Activated CD4-positive, alpha-beta memory T cell treated with anti-CD3 and anti-CD28 coated beads for 36 hours (primary cell): ENCODE data around the gene CORO2A. TPM values are rescaled to one million over a fixed set of nuclear protein-coding genes. Genes with fewer than 3 reads are reported as not detected.

ENCODE experiments used
- CTCF ChIA-PET: fragments of 350-600 bp; sonication (Branson Sonifier 250); formaldehyde crosslinking; loops from one replicate; lab custom pipeline; 2021; ENCODE audit warnings: antibody characterized with exemption, inconsistent platforms; lab: Charles Lee
- POLR2A ChIA-PET: fragments of 350-600 bp; sonication (Branson Sonifier 250); formaldehyde crosslinking; loops from one replicate; lab custom pipeline; 2021; ENCODE audit warnings: antibody characterized with exemption; lab: Charles Lee
- DNase-seq: peaks from one replicate; pipeline ENCODE4 v3.0.0-alpha.2; 2020
- H3K27ac Mint-ChIP-seq: one replicate; pipeline ENCODE4 v1.8.0; 2021; ENCODE audit warnings: mixed read lengths
- H3K27me3 Mint-ChIP-seq: one replicate; pipeline ENCODE4 v1.8.0; 2021; ENCODE audit warnings: mixed read lengths
- H3K36me3 Mint-ChIP-seq: one replicate; pipeline ENCODE4 v1.8.0; 2021; ENCODE audit warnings: mixed read lengths
- H3K4me1 Mint-ChIP-seq: one replicate; pipeline ENCODE4 v1.8.0; 2021; ENCODE audit warnings: low read depth, mixed read lengths
- H3K4me3 Mint-ChIP-seq: one replicate; pipeline ENCODE4 v1.8.0; 2021; ENCODE audit warnings: mild to moderate bottlenecking, mixed read lengths
- H3K9me3 Mint-ChIP-seq: one replicate; pipeline ENCODE4 v1.8.0; 2021; ENCODE audit warnings: mixed read lengths
- intact Hi-C: fragments of 100-400 bp; cut with micrococcal nuclease; formaldehyde crosslinking; loops from one replicate; pipeline ENCODE4 v1.15.1; 2023
- total RNA-seq, 2 experiments: library from RNA; stranded (reverse); gene quantifications; one replicate each; pipeline ENCODE4 v1.2.3, GENCODE V29; 2021

Gene CORO2A
- total RNA-seq, 2 experiments from 2014 or later: 9.8 to 9.9 TPM

DNA sequence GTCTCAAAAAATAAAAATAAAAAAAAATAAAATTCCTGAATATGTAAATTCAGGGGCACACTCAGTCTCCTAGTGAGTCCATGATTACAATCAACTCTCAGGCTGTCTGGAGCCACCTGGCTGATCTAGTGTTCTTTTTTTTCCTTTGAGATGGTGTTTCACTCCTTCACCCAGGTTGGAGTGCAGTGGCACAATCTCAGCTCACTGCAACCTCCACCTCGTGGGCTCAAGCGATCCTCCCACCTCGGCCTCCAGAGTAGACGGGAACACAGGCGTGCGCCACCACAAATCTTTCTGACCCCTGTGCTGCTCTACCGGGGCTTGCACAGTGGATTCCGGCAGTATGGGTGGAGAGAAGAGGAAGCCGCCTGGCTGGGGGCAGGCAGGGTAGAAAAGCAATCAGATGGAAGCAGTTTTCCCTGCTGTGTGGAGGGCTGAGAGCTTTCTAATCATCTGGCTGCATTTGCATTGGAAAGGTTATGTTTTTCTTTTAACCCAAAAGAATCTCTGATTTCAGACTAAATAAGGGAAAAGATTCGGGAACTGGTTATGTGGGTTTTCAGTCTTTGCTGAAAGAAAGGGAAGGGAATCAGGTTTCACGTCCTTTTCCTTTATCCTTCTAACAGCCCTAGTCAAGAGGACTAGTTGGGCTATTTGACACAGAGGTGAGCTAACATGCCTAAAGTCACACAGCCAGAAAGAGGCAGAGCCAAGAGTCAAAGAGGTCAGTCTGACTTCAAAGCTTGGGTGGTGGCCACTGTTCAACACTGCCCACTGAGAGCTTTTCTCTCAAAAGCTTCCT is 26.3 kb upstream of the CORO2A start:
- Mint-ChIP-seq H3K4me3 (no peak overlapping the region), H3K9me3 (no peaks in the 10 kb centered on the region), H3K27ac (no peak overlapping the region), H3K27me3 (no peaks in the 10 kb centered on the region), H3K4me1 (no peaks in the 10 kb centered on the region), H3K36me3 (peaks cover 7% of the 10 kb centered on the region)
- ChIA-PET CTCF (interaction anchor here (0.9 kb wide), 1 partner anchor 121 kb away, joined by 3 read pairs; no protein-coding TSS in a partner anchor), POLR2A (no interaction called here)
- no peak for DNase-seq
- intact Hi-C loops: no loop called here

DNA sequence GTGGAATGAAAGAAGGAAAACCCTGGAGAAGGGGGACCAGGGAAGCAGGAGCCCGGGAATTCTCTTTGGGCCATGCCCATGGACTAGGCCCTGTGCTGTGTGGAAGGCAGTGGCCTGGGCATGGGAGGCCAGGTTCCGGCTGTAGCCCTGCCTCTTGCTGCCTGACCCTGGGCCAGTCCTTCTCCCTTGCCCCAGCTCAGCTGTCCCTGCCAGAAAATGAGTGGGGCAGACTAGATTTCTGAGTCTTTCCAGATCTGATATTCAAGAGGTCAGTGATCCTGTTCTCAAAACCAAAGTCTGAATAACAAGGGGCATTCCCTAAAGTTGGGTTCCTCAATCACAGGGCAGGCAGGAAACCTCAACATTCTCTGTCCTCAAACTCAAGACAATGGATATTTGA is 24.8 kb upstream of the CORO2A start:
- POLR2A ChIA-PET: no interaction called here
- no peaks in the 10 kb centered on the region for H3K4me1 Mint-ChIP-seq
- DNase-seq: no peak
- no peak overlapping the region for H3K4me3 Mint-ChIP-seq
- H3K27me3 Mint-ChIP-seq: no peaks in the 10 kb centered on the region
- intact Hi-C loops: no loop called here
- CTCF ChIA-PET: no interaction called here
- H3K9me3 Mint-ChIP-seq: no peaks in the 10 kb centered on the region
- H3K36me3 Mint-ChIP-seq: peaks cover 4% of the 10 kb centered on the region
- no peak overlapping the region for H3K27ac Mint-ChIP-seq

DNA sequence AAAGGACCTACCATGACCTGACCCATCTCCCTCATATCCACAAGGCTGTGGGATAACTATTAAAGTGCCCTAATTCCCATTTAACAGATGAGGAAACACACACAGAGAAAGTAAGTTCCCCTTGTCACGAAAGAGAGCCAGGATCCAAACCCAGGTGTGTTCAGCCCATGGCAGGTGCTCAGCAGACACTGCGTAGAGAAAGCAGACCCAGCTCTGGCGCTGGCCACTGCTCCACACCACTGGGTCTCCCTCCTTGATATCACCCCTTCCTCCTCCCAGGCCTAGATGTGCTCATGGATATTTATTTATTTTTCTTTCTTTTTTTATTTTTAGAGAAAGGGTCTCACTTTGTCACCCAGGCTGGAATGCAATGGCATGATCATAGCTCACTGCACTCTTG is 24.0 kb upstream of the CORO2A start:
- Mint-ChIP-seq H3K36me3 (peaks cover 3% of the 10 kb centered on the region), H3K4me3 (no peak overlapping the region), H3K27ac (no peak overlapping the region), H3K4me1 (no peaks in the 10 kb centered on the region), H3K27me3 (no peaks in the 10 kb centered on the region), H3K9me3 (no peaks in the 10 kb centered on the region)
- POLR2A ChIA-PET: no interaction called here
- DNase-seq: no peak
- intact Hi-C loops: no loop called here
- CTCF ChIA-PET: interaction anchor here (1.0 kb wide), 1 partner anchor 99 kb away, joined by 3 read pairs; no protein-coding TSS in a partner anchor

DNA sequence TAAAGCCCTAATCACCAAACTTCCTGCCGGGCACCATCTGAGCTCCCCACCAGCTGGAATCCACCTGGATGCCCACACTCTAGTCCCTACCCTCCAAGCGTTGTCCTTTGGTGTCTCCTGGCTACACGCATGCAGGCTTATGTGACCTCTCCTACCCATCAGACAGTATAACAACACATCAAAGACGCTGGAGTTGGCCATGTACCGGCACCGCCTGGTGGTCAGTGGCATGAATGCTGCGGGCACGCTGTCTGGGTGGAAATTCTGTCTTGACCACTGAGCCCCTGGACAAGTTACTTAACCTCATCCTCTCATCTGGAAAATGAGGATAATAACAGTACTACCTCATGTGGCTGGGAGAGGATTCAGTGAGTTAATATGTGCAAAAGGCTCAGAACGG is 23.4 kb upstream of the CORO2A start:
- intact Hi-C loops: no loop called here
- peak; percentile 21 for DNase-seq
- no peak overlapping the region for H3K27ac Mint-ChIP-seq
- H3K4me1 Mint-ChIP-seq: no peaks in the 10 kb centered on the region
- no peaks in the 10 kb centered on the region for H3K27me3 Mint-ChIP-seq
- H3K9me3 Mint-ChIP-seq: no peaks in the 10 kb centered on the region
- no peak overlapping the region for H3K4me3 Mint-ChIP-seq
- H3K36me3 Mint-ChIP-seq: peaks cover 3% of the 10 kb centered on the region
- CTCF ChIA-PET: interaction anchor here (1.0 kb wide), 1 partner anchor 98 kb away, joined by 3 read pairs; no protein-coding TSS in a partner anchor
- POLR2A ChIA-PET: no interaction called here

DNA sequence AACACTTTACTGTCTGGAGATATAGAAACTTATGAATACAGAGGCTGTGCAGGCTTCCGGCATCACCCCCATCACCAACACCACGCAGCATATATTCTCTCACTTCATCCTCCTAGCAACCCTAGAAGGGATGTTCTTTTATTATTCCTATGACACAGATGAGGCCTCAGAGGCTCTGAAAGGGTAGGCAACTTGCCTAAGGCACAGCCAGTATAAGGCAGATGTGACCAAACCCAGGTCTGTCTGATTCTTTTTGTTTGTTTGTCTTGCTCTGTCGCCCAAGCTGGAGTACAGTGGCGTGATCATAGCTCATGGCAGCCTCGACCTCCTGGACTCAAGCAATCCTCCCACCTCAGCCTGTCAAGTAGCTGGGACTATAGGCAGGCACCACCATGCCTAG is 22.8 kb upstream of the CORO2A start:
- Mint-ChIP-seq H3K27ac (no peak overlapping the region), H3K4me3 (no peak overlapping the region), H3K27me3 (no peaks in the 10 kb centered on the region), H3K4me1 (no peaks in the 10 kb centered on the region), H3K36me3 (peaks cover 3% of the 10 kb centered on the region), H3K9me3 (no peaks in the 10 kb centered on the region)
- POLR2A ChIA-PET: no interaction called here
- DNase-seq: no peak
- intact Hi-C loops: no loop called here
- CTCF ChIA-PET: no interaction called here

DNA sequence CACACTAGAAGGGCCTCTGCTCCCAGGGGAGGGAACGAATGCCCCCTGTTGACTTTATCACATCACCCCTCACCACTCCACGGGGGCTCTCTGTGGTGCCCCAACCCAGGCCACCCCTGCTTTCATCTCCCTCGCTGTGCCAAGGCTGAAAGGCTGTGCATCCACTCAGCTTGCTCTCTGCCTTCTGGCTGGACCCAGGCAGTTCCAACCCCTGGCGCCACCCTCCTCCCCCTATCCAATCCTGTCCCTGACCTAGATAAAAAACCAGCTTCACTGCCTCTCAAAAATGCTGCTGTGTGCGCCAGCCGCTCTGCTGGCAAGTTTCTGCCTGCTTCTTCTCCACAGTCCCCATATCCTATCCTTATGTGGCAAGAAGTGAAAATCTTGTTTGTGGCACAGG is 22.4 kb upstream of the CORO2A start:
- Mint-ChIP-seq H3K4me3 (no peak overlapping the region), H3K9me3 (no peaks in the 10 kb centered on the region), H3K27ac (no peak overlapping the region), H3K36me3 (peaks cover 3% of the 10 kb centered on the region), H3K27me3 (no peaks in the 10 kb centered on the region), H3K4me1 (no peaks in the 10 kb centered on the region)
- DNase-seq: no peak
- CTCF ChIA-PET: no interaction called here
- POLR2A ChIA-PET: no interaction called here
- intact Hi-C loops: no loop called here

DNA sequence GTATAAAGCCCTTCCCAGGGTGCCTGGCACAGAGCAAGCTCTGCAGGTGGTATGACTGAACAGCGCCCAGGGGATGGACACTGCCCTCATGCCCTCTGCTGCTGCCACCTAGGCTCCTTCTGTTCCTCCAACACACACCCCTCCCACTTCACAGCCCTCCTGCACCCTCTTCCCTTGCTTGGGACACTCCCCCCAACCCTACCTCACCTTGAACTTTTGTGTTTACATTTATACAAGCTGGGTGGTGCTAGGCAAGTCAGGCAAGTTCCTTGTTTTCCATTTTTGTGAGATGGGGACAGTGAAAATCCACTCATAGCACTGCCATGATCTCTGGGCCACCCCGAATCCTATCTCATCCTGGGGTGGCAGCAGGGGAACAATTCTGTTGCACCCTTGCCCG is 18.8 kb upstream of the CORO2A start:
- CTCF ChIA-PET: no interaction called here
- H3K27ac Mint-ChIP-seq: no peak overlapping the region
- intact Hi-C loops: no loop called here

DNA sequence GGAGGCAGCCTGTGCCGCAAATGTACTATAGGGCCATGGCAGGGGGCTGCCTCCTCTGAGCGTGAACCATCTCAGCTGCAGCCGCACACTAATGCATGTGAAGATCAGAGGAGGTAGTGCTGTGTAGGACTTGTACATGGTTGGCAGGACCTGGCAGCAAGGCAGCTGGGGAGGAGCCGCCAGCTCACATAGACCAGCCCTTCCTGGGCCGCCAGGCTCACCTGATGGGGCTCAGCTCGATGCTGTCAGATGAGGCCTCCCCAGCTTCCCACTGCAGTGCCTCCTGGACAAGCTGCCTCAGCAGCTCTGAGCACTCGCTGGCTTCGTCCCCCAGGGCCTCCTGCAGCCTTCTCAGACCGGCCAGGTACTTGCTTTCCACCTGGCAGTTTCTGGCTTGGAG is 18.0 kb upstream of the CORO2A start:
- Mint-ChIP-seq H3K4me3 (no peak overlapping the region), H3K36me3 (peaks cover 7% of the 10 kb centered on the region), H3K9me3 (no peaks in the 10 kb centered on the region), H3K4me1 (peaks cover 2% of the 10 kb centered on the region), H3K27ac (no peak overlapping the region), H3K27me3 (no peaks in the 10 kb centered on the region)
- DNase-seq: no peak
- CTCF ChIA-PET: interaction anchor here (0.5 kb wide), 1 partner anchor 96 kb away, joined by 3 read pairs; no protein-coding TSS in a partner anchor
- intact Hi-C loops: no loop called here
- POLR2A ChIA-PET: no interaction called here

More for the DNA sequence above, 18.8 kb upstream of the CORO2A start:
- POLR2A ChIA-PET: interaction anchor here (0.7 kb wide), 1 partner anchor 44 kb away, joined by 4 read pairs; the partner anchor contains the start of gene TBC1D2
- Mint-ChIP-seq H3K4me3 (no peak overlapping the region), H3K36me3 (peaks cover 7% of the 10 kb centered on the region), H3K9me3 (no peaks in the 10 kb centered on the region), H3K27me3 (no peaks in the 10 kb centered on the region), H3K4me1 (no peaks in the 10 kb centered on the region)
- DNase-seq: no peak

DNA sequence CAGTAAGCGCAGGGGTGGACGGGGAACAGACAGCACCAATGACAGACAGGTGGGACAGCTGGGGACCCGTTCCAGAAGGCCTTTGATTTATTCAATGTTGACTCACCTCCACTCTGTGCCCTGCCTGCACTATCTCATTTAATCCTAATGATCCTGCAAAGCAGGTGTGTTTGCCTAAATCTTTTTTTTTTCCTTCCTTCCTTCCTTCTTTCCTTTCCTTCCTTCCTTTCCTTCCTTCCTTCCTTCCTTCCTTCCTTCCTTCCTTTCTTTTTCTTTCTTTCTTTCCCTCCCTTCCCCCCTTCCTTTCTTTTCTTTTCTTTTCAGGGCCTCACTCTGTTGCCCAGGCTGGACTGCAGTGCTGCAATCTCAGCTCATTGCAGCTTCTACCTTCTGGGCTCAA is 17.1 kb upstream of the CORO2A start:
- Mint-ChIP-seq H3K36me3 (peaks cover 7% of the 10 kb centered on the region), H3K9me3 (no peaks in the 10 kb centered on the region), H3K27me3 (no peaks in the 10 kb centered on the region), H3K27ac (no peak overlapping the region), H3K4me3 (no peak overlapping the region), H3K4me1 (peaks cover 2% of the 10 kb centered on the region)
- DNase-seq: no peak
- ChIA-PET POLR2A (no interaction called here), CTCF (no interaction called here)
- intact Hi-C loops: loop anchor here (5.0 kb wide), 1 partner anchor 92 kb away; the partner anchor contains the start of gene TRIM14

DNA sequence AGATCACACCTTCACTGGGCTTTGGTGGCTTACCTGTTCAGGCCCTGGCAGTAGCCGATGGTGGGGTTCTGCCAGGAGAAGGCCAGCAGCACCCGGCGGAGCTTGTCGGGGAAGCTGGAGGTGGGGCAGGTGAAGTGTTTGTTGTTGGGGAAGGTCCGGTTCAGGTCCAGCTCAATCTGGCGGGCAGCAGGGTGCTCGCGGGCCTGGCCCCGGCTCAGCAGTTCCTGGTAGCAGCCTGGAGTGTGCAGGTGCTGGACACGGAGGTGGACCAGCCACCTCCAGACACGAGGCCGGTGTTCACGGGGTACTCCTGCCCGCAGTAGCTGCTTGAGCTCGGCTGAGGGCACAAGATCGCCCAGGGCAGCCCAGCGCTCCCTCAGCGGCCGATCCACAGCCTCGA is 16.2 kb upstream of the CORO2A start:
- ChIA-PET CTCF (interaction anchor here (3.9 to 6.4 kb wide), 2 partner anchors 16 to 55 kb away, joined by 46 to 47 read pairs; partner anchors contain the start of gene CORO2A), POLR2A (no interaction called here)
- Mint-ChIP-seq H3K27me3 (no peaks in the 10 kb centered on the region), H3K27ac (no peak overlapping the region), H3K4me1 (peaks cover 2% of the 10 kb centered on the region), H3K36me3 (peaks cover 7% of the 10 kb centered on the region), H3K9me3 (no peaks in the 10 kb centered on the region), H3K4me3 (no peak overlapping the region)
- DNase-seq: no peak
- intact Hi-C loops: loop anchor here (5.0 kb wide), 1 partner anchor 91 kb away; the partner anchor contains the start of gene TRIM14

DNA sequence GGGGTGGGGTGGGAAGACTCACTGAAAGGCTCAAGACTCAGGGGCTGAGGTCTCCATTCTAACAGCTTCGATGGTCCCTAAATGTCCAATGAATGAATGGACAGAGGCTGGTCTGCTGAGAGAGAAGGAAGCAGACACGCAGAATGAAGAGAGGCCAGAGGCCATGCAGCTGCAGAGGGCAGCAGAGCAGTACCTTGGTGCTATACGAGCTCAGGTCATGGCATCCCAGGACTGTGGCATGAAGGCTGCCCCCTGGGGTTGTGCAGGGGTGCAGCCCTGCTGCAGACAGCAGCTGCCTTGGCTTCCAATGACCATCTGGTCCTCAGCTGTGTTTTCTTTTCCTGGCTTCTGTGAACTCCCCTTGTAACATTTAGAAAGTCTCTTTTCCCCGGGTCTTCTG is 15.2 kb upstream of the CORO2A start:
- POLR2A ChIA-PET: interaction anchor here (0.5 kb wide), 1 partner anchor 49 kb away, joined by 4 read pairs; no protein-coding TSS in a partner anchor
- Mint-ChIP-seq H3K27me3 (no peaks in the 10 kb centered on the region), H3K4me3 (no peak overlapping the region), H3K4me1 (peaks cover 2% of the 10 kb centered on the region), H3K27ac (no peak overlapping the region), H3K9me3 (no peaks in the 10 kb centered on the region), H3K36me3 (peaks cover 7% of the 10 kb centered on the region)
- CTCF ChIA-PET: interaction anchor here (1.6 to 6.4 kb wide), 4 partner anchors 15 to 134 kb away, joined by 5 to 47 read pairs (median 34); partner anchors contain the start of genes CORO2A and TBC1D2
- DNase-seq: no peak
- intact Hi-C loops: loop anchor here (5.0 kb wide), 1 partner anchor 90 kb away; the partner anchor contains the start of gene TRIM14

DNA sequence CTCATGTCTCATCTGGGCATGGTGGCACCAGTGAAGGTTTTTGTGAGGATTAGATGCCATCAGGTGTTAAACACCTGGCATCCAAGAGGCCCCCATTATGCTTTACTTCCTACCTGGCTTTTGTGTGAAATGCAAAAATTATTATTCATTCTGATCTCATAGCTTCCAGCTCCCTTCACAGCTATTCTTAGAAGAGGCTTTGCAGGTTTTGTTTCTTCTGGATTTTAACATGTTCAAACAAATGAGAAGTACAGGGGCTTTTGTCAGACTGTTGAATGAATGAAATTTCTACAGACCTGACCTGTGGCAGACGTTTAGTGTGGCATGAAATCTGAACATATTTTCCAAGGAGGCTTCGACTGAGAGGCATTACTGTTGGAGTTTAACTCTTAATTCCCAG is 14.3 kb upstream of the CORO2A start:
- H3K9me3 Mint-ChIP-seq: no peaks in the 10 kb centered on the region
- ChIA-PET POLR2A (no interaction called here), CTCF (interaction anchor here (1.6 to 6.4 kb wide), 4 partner anchors 14 to 133 kb away, joined by 5 to 47 read pairs (median 34); partner anchors contain the start of genes CORO2A and TBC1D2)
- no peaks in the 10 kb centered on the region for H3K27me3 Mint-ChIP-seq
- peaks cover 2% of the 10 kb centered on the region for H3K4me1 Mint-ChIP-seq
- peaks cover 3% of the 10 kb centered on the region for H3K36me3 Mint-ChIP-seq
- no peak overlapping the region for H3K27ac Mint-ChIP-seq
- H3K4me3 Mint-ChIP-seq: no peak overlapping the region
- intact Hi-C loops: loop anchor here (5.0 kb wide), 1 partner anchor 89 kb away; the partner anchor contains the start of gene TRIM14
- DNase-seq: no peak
